HepG2 (cell line): ENCODE measurements around the gene GFRA1. TPM values are rescaled to one million over a fixed set of nuclear protein-coding genes. Genes with fewer than 3 reads are reported as not detected.
A peak's percentile ranks its signal among the peaks of the same experiment; 100 is the strongest.

Experiments
- ATAC-seq: fragments of 200-7000 bp; cut with Tn5 transposase; 3 replicates; pipeline ENCODE4 v1.9.1; 2020; ENCODE audit warnings: mild to moderate bottlenecking, moderate library complexity
- BruUV-seq: library from RNA; stranded (reverse); fragments of 400-500 nt; replicated peaks from 2 replicates; lab custom pipeline; 2021; lab: Mats Ljungman, UMichigan
- CTCF ChIA-PET: fragments of 300-600 bp; formaldehyde crosslinking; extraction: SDS; loops from one replicate; lab custom pipeline; 2021; ENCODE audit warnings: low total read pairs, inconsistent platforms, low intra/inter-chr PET ratio; lab: Yijun Ruan, JAX
- POLR2A ChIA-PET: fragments of 350-600 bp; sonication (Branson Sonifier 250); formaldehyde crosslinking; loops from one replicate; lab custom pipeline; 2020; ENCODE audit warnings: antibody characterized with exemption, inconsistent platforms; lab: Yijun Ruan, JAX
- DNase-seq: peaks from one replicate; pipeline ENCODE4 v3.0.0-alpha.2; 2015; ENCODE audit warnings: low spot score
- FAIRE-seq: peaks from 3 replicates; lab custom pipeline; 2011; peaks lifted over from hg19 to GRCh38; lab: Jason Lieb, UNC
- H2AFZ ChIP-seq: one replicate; pipeline ENCODE4 v1.6.1; 2011; ENCODE audit warnings: low read length, inconsistent platforms
- H3K27ac ChIP-seq: fragments of 300-600 bp; 3 replicates; pipeline ENCODE4 v1.8.0; 2011; ENCODE audit warnings: mixed run types, mild to moderate bottlenecking, mixed read lengths, low read length, inconsistent platforms; ENCODE audit not compliant: insufficient read depth; ENCODE audit errors: extremely low read length
- H3K27me3 ChIP-seq, 2 experiments: fragments of 200-600 bp in 1 of 2; 2 replicates in 1 of 2; 3 replicates in 1 of 2; pipeline versions ENCODE4 v1.6.0 to v1.8.0; 2011; ENCODE audit warnings: low read length in 2 of 2, mild to moderate bottlenecking in 2 of 2, moderate library complexity in 2 of 2, inconsistent platforms in 1 of 2; ENCODE audit not compliant: insufficient read depth in 2 of 2, control insufficient read depth in 1 of 2
- H3K36me3 ChIP-seq, 2 experiments: fragments of 200-600 bp in 1 of 2; replicated peaks in 1 of 2; 2 replicates in 1 of 2; 3 replicates in 1 of 2; pipeline versions ENCODE4 v1.5.1 to v1.8.0; 2011; ENCODE audit warnings: low read length in 2 of 2, inconsistent platforms in 1 of 2; ENCODE audit not compliant: insufficient read depth in 2 of 2, control insufficient read depth in 1 of 2
- H3K4me1 ChIP-seq: 2 replicates; pipeline ENCODE4 v1.5.1; 2012; ENCODE audit warnings: low read length, inconsistent platforms; ENCODE audit not compliant: insufficient read depth
- H3K4me2 ChIP-seq: 2 replicates; pipeline ENCODE4 v1.6.0; 2011; ENCODE audit warnings: low read depth, low read length, inconsistent platforms
- H3K4me3 ChIP-seq, 3 experiments: fragments of 200-600 bp in 1 of 3; sonication (generic), shearing (Covaris generic) in 1 of 3; replicated peaks in 1 of 3; 2 replicates each; pipeline ENCODE4 v1.5.1; 2011 to 2016; ENCODE audit warnings: low read length in 3 of 3, inconsistent platforms in 2 of 3, low read depth in 2 of 3, mild to moderate bottlenecking in 2 of 3, control low read depth in 1 of 3, mixed read lengths in 1 of 3; ENCODE audit not compliant: insufficient read depth in 1 of 3
- H3K79me2 ChIP-seq: one replicate; pipeline ENCODE4 v1.6.1; 2011; ENCODE audit warnings: low read length, inconsistent platforms; ENCODE audit not compliant: insufficient read depth
- H3K9ac ChIP-seq: 2 replicates; pipeline ENCODE4 v1.6.0; 2011; ENCODE audit warnings: mild to moderate bottlenecking, low read depth, low read length, inconsistent platforms; ENCODE audit not compliant: insufficient read depth
- H3K9me3 ChIP-seq: 2 replicates; pipeline ENCODE4 v1.5.1; 2012; ENCODE audit warnings: mild to moderate bottlenecking, low read length
- H4K20me1 ChIP-seq: 2 replicates; pipeline ENCODE4 v1.6.0; 2011; ENCODE audit warnings: inconsistent platforms, mild to moderate bottlenecking, low read length, moderate library complexity; ENCODE audit not compliant: insufficient read depth
- IKZF1 ChIP-seq: fragments of 450-650 bp; IDR thresholded peaks from 2 replicates; pipeline ENCODE4 v1.7.1; 2016
- STAG1 ChIP-seq: sonication (generic); formaldehyde crosslinking; IDR thresholded peaks from 2 replicates; pipeline ENCODE4 v1.4.0; 2020; ENCODE audit warnings: missing genetic modification reagents
- SYNCRIP ChIP-seq: fragments of 200-400 bp; formaldehyde crosslinking; IDR thresholded peaks from 2 replicates; pipeline ENCODE4 v1.6.1; 2018; ENCODE audit warnings: mild to moderate bottlenecking, low read depth, low read length; ENCODE audit not compliant: insufficient read depth
- ZNF557 ChIP-seq: sonication (generic); formaldehyde crosslinking; IDR thresholded peaks from 2 replicates; pipeline ENCODE4 v1.4.0; 2020; ENCODE audit warnings: missing genetic modification reagents
- WGBS: methylation state at CpG from one replicate; pipeline ENCODE4 v1.1.6; 2017; ENCODE audit warnings: low lambda C conversion rate; 5-methylcytosine and 5-hydroxymethylcytosine counted together
- in situ Hi-C: cut with HindIII; loops from 2 replicates; pipeline ENCODE4 v1.10.0; 2017; ENCODE audit warnings: low pct_unique_long_range_greater_than_20kb; ENCODE audit not compliant: extremely low pct_ligation_motif_present
- intact Hi-C: fragments of 100-400 bp; cut with micrococcal nuclease; formaldehyde crosslinking; loops from one replicate; pipeline ENCODE4 v1.10.0; 2022; ENCODE audit not compliant: unreplicated experiment
- polyA plus RNA-seq, 8 experiments: library from polyadenylated mRNA; depleted of rRNA in 3 of 8; stranded (reverse) in 7 of 8; unstranded in 1 of 8; fragments of >200 nt; fragmentation: Illumina TruSeq in 4 of 8; extraction: Trizol in 4 of 8; gene quantifications; 2 replicates each; pipeline versions ENCODE4 v1.2.1 to v1.2.3, GENCODE V29; 2011 to 2016; ENCODE audit warnings: low read depth in 4 of 8, missing spikeins in 1 of 8, mixed read lengths in 1 of 8; ENCODE audit not compliant: insufficient read depth in 1 of 8
- total RNA-seq, 5 experiments: library from RNA; depleted of rRNA; stranded (reverse); fragments of >200 nt; fragmentation: Illumina TruSeq; extraction: Trizol; gene quantifications; 2 replicates each; pipeline ENCODE4 v1.2.3, GENCODE V29; 2016; ENCODE audit warnings: low read depth in 1 of 5

The GFRA1 gene
- total and polyA plus RNA-seq, 2 of the 13 experiments (the other 11 are each of a cell fraction or from before 2014, with no cell fraction given) = not detected

DNA sequence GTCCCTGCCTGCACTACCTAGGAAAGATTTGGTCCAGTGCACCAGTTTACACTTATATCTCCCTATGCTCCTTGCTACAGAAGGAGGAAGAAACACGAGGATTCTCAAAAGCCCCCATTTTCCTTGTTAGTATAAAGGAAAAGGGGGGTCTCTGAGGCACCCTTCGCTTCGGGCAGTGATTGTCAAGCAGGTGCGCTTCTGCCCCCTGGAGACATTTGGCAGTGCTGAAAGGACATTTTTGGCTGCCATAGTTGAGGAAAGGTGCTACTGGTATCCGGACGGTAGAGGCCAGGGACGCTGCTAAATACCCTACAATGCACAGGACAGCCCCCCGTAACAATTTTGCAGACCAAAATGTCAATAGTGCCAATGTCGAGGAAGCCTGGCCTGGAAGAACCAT lies 193.7 kb downstream of the GFRA1 start:
- FAIRE-seq = no peak
- intact Hi-C loops (no loop called here), in situ Hi-C loops (no loop called here)
- no peaks in the 10 kb centered on the region for H3K9me3 ChIP-seq
- BruUV-seq = no TSS peak
- H3K4me1 ChIP-seq = no peaks in the 10 kb centered on the region
- H3K4me3 ChIP-seq = no peak overlapping the region
- no peaks in the 10 kb centered on the region for H4K20me1 ChIP-seq
- H3K79me2 ChIP-seq = no peaks in the 10 kb centered on the region
- H3K27me3 ChIP-seq = no peaks in the 10 kb centered on the region; a peak in 1 of 5 replicates
- H3K36me3 ChIP-seq = no peaks in the 10 kb centered on the region
- no peak overlapping the region for H3K9ac ChIP-seq
- TF ChIP-seq SYNCRIP = no peak
- TF ChIP-seq STAG1 = 0 out of 2 replicates have a peak, but pooled peaks have one; percentile 5
- CTCF ChIA-PET = no interaction called here
- H3K27ac ChIP-seq = no peak overlapping the region
- WGBS = 38% methylated on average over 9 of the region's 9 CpGs
- DNase-seq = no peak
- POLR2A ChIA-PET = no interaction called here
- H3K4me2 ChIP-seq = no peak overlapping the region
- ATAC-seq = no peak
- no peak overlapping the region for H2AFZ ChIP-seq

DNA sequence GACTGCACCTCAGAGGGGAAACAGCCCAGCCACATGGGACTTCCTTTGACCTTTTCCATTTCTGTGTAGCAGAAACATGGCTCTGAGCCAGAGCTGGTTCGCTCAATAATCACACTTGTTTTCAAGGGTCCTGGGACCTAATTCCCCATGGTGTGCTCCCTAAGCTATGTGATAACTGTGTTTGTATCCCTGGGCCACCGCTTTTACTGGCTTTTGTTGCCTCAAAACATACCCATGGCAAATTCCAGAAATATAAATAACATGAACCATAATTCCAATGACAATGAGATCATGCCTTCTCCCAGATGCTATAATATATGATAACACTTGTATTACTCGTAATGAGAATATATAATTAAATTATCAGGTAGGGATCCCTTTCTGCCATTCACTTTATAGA lies 196.4 kb downstream of the GFRA1 start:
- intact Hi-C loops (no loop called here), in situ Hi-C loops (no loop called here)
- 35% methylated on average over 3 of the region's 3 CpGs for WGBS
- ChIA-PET POLR2A (no interaction called here), CTCF (no interaction called here)
- Histone ChIP-seq H3K4me3 (no peak overlapping the region), H3K9ac (no peak overlapping the region), H2AFZ (no peak overlapping the region), H3K4me2 (no peak overlapping the region), H3K9me3 (no peaks in the 10 kb centered on the region), H3K27ac (no peak overlapping the region), H3K27me3 (no peaks in the 10 kb centered on the region), H3K4me1 (no peaks in the 10 kb centered on the region), H3K79me2 (no peaks in the 10 kb centered on the region), H3K36me3 (no peaks in the 10 kb centered on the region), H4K20me1 (no peaks in the 10 kb centered on the region)
- TF ChIP-seq IKZF1 (no peak), ZNF557 (no peak)
- no peak for ATAC-seq
- no peak for DNase-seq
- BruUV-seq = no TSS peak
- FAIRE-seq = no peak
